Endodermal cell (in vitro differentiated cells): ENCODE data around the gene SSBP3. TPM values are rescaled to one million over a fixed set of nuclear protein-coding genes. Genes with fewer than 3 reads are reported as not detected.

Experiments
- DNase-seq: peaks from one replicate; pipeline ENCODE4 v3.0.0-alpha.2; 2017
- H3K27ac ChIP-seq: 2 replicates; pipeline ENCODE4 v1.5.1; 2013; ENCODE audit warnings: mild to moderate bottlenecking, low read depth, low read length, moderate library complexity
- H3K27me3 ChIP-seq: 2 replicates; pipeline ENCODE4 v1.6.1; 2013; ENCODE audit warnings: mild to moderate bottlenecking, low read length, moderate library complexity; ENCODE audit not compliant: insufficient read depth, control insufficient read depth, poor library complexity, severe bottlenecking
- H3K36me3 ChIP-seq: 2 replicates; pipeline ENCODE4 v1.7.0; 2013; ENCODE audit warnings: mild to moderate bottlenecking, low read length, moderate library complexity; ENCODE audit not compliant: control insufficient read depth, insufficient read depth
- H3K4me1 ChIP-seq: one replicate; pipeline ENCODE4 v1.7.0; 2013; ENCODE audit warnings: low read length; ENCODE audit not compliant: control insufficient read depth, insufficient read depth
- H3K4me3 ChIP-seq: 2 replicates; pipeline ENCODE4 v1.5.1; 2013; ENCODE audit warnings: mild to moderate bottlenecking, low read length, moderate library complexity
- H3K9ac ChIP-seq: 2 replicates; pipeline ENCODE4 v1.6.1; 2013; ENCODE audit warnings: mild to moderate bottlenecking, low read length, moderate library complexity; ENCODE audit not compliant: poor library complexity, severe bottlenecking; ENCODE audit errors: extremely low read depth
- H3K9me3 ChIP-seq: 2 replicates; pipeline ENCODE4 v1.6.1; 2013; ENCODE audit warnings: mild to moderate bottlenecking, low read length, moderate library complexity; ENCODE audit not compliant: control insufficient read depth
- H3K27ac Mint-ChIP-seq: 2 replicates; pipeline ENCODE4 v1.8.0; 2020; ENCODE audit warnings: mixed read lengths
- H3K27me3 Mint-ChIP-seq: 2 replicates; pipeline ENCODE4 v1.8.0; 2021; ENCODE audit warnings: mild to moderate bottlenecking, mixed read lengths; ENCODE audit not compliant: insufficient read depth
- H3K36me3 Mint-ChIP-seq: 2 replicates; pipeline ENCODE4 v1.8.0; 2020; ENCODE audit warnings: low read depth, mixed read lengths
- H3K4me1 Mint-ChIP-seq: 2 replicates; pipeline ENCODE4 v1.8.0; 2020; ENCODE audit warnings: mixed read lengths
- H3K4me3 Mint-ChIP-seq: 2 replicates; pipeline ENCODE4 v1.8.0; 2020; ENCODE audit warnings: mild to moderate bottlenecking, moderate library complexity, mixed read lengths
- H3K9me3 Mint-ChIP-seq: 2 replicates; pipeline ENCODE4 v1.8.0; 2020; ENCODE audit warnings: mild to moderate bottlenecking, mixed read lengths
- CTCF ChIP-seq: fragments of 200-600 bp; sonication (generic); conservative IDR thresholded peaks from 2 replicates; pipeline ENCODE4 v1.5.0; 2021; ENCODE audit warnings: antibody characterized with exemption, mild to moderate bottlenecking
- WGBS, 2 experiments: methylation state at CpG; one replicate each; pipeline versions ENCODE4 v1.1.5 to v1.1.7; 2013; ENCODE audit warnings: missing lambda C conversion rate in 2 of 2, mixed read lengths in 1 of 2; ENCODE audit not compliant: insufficient coverage in 1 of 2, insufficient read length in 1 of 2; 5-methylcytosine and 5-hydroxymethylcytosine counted together
- total RNA-seq, 2 donors: library from RNA; stranded (reverse); fragmentation: NEBNext Ultra II Directional in 1 of 2; extraction: Animal tissue kit (Norgen Biotek cat#: 25700) in 1 of 2; gene quantifications; 2 replicates in 1 of 2; 3 replicates in 1 of 2; pipeline ENCODE4 v1.2.1, GENCODE V29; 2021

SSBP3 gene
- total RNA-seq, 2 donors from 2014 or later = 342 TPM

DNA sequence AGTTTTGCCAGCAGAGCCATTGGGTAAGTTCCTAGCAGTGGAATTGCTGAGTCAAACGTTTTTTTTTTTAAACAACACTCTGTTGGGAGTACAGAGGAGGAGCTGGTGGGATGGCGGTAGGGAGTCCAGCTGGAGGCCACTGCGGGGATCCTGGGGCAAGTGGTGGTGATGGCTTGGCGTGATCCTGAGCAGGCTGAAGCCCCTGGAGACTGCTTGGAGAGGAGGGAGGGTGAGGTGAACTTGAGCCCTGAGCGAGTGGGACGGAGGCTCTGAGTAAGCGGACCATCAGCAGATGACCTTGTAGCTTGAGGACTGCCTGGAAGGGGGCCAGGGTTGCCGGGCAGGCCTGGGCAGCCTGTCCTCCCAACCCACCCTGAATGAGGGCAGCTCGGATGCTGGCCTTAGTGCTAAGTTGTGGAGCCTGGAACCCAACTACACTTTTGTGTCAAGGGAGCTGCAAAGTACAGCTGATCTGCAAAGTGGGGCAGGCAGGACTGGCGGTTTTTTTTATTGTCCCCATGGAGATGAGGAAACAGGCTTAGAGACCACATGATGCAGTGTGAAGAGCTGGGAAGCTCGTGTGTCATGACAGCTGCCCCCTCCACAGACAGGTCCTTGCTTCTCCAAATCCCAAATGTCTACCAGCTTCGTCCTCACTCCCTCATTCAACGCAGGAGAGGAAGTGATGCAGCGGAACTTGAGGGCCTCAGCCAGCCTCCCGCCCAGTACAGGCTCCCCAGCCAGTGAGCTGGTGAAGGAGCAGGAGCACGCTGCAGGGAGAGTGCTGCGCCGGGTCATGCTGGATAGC lies 186.0 kb downstream of the SSBP3 start:
- Histone ChIP-seq H3K4me3 (no peak overlapping the region), H3K9me3 (no peaks in the 10 kb centered on the region), H3K27me3 (no peaks in the 10 kb centered on the region), H3K9ac (no peak overlapping the region), H3K4me1 (peaks cover 2% of the 10 kb centered on the region), H3K27ac (peak overlapping the region; percentile 64), H3K36me3 (peaks cover 49% of the 10 kb centered on the region)
- 81 to 85% methylated on average over 15 to 18 of the region's 18 CpGs for WGBS, 2 experiments
- H3K36me3 Mint-ChIP-seq = peaks cover 42% of the 10 kb centered on the region
- DNase-seq = peak; percentile 66
- H3K27ac Mint-ChIP-seq = peak overlapping the region; percentile 88
- TF ChIP-seq CTCF = no peak
- H3K4me1 Mint-ChIP-seq = peaks cover 32% of the 10 kb centered on the region
- H3K4me3 Mint-ChIP-seq = no peak overlapping the region
- no peaks in the 10 kb centered on the region for H3K9me3 Mint-ChIP-seq
- no peaks in the 10 kb centered on the region for H3K27me3 Mint-ChIP-seq

DNA sequence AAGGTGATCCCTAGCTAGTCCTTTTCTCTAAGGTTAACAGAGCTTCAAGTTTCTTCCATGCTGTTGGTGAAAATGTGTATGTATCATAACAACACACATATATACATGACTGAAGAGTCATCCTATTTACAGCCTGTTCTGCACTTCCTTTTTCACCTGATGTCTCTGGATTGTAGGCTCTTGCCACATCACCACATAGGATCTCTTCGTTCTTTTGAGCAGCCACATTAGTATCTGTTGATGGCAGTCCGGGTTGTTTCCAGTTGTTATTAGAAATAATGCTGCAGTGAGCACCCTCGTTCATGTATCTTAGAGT lies 186.5 kb downstream of the SSBP3 start:
- no peaks in the 10 kb centered on the region for H3K9me3 Mint-ChIP-seq
- H3K36me3 Mint-ChIP-seq = peaks cover 42% of the 10 kb centered on the region
- Histone ChIP-seq H3K4me1 (peaks cover 2% of the 10 kb centered on the region), H3K9ac (no peak overlapping the region), H3K27me3 (no peaks in the 10 kb centered on the region), H3K36me3 (peaks cover 50% of the 10 kb centered on the region), H3K9me3 (no peaks in the 10 kb centered on the region), H3K4me3 (no peak overlapping the region), H3K27ac (no peak overlapping the region)
- WGBS, 2 experiments = 89 to 100% methylated on average over 1 to 3 of the region's 3 CpGs
- H3K27ac Mint-ChIP-seq = peak overlapping the region; percentile 88
- H3K27me3 Mint-ChIP-seq = no peaks in the 10 kb centered on the region
- peaks cover 26% of the 10 kb centered on the region for H3K4me1 Mint-ChIP-seq
- no peak for DNase-seq
- no peak overlapping the region for H3K4me3 Mint-ChIP-seq
- TF ChIP-seq CTCF = no peak

GRCh38 chr1:54218883-54219687 lies 187.1 kb downstream of the SSBP3 start:
- H3K9me3 Mint-ChIP-seq = no peaks in the 10 kb centered on the region
- peak overlapping the region; percentile 19 for H3K27ac ChIP-seq
- peaks cover 48% of the 10 kb centered on the region for H3K36me3 Mint-ChIP-seq
- WGBS, 2 experiments = 82 to 87% methylated on average over 5 to 11 of the region's 11 CpGs
- H3K4me1 ChIP-seq = peaks cover 2% of the 10 kb centered on the region
- peaks cover 22% of the 10 kb centered on the region for H3K4me1 Mint-ChIP-seq
- no peak overlapping the region for H3K4me3 ChIP-seq
- H3K9me3 ChIP-seq = no peaks in the 10 kb centered on the region
- no peak overlapping the region for H3K9ac ChIP-seq
- no peak overlapping the region for H3K4me3 Mint-ChIP-seq
- H3K27ac Mint-ChIP-seq = peak overlapping the region; percentile 86
- peaks cover 56% of the 10 kb centered on the region for H3K36me3 ChIP-seq
- no peak for TF ChIP-seq CTCF
- H3K27me3 Mint-ChIP-seq = no peaks in the 10 kb centered on the region
- no peaks in the 10 kb centered on the region for H3K27me3 ChIP-seq
- peak; percentile 73 for DNase-seq
